Thyroid gland (tissue), 4 donors: ENCODE results near the gene DCLK3. TPM values are rescaled to one million over a fixed set of nuclear protein-coding genes. Genes with fewer than 3 reads are reported as not detected.
A peak's percentile ranks its signal among the peaks of the same experiment; 100 is the strongest.

ENCODE experiments used
- DNase-seq, 2 donors: peaks; one replicate each; pipeline ENCODE4 v3.0.0-alpha.2; 2019
- H3K27ac ChIP-seq, 3 donors: fragments of 200-600 bp; sonication (generic); 1 replicate in 2 of 3; 2 replicates in 1 of 3; pipeline ENCODE4 v1.5.1; 2016 to 2019; ENCODE audit warnings: mild to moderate bottlenecking in 1 of 3, moderate library complexity in 1 of 3
- H3K27me3 ChIP-seq: fragments of 200-600 bp; sonication (generic); one replicate; pipeline ENCODE4 v1.5.1; 2019
- H3K36me3 ChIP-seq, 2 donors: fragments of 200-600 bp; sonication (generic); one replicate each; pipeline ENCODE4 v1.5.1; 2016 to 2019
- H3K4me1 ChIP-seq, 2 donors: fragments of 200-600 bp; sonication (generic); one replicate each; pipeline ENCODE4 v1.5.1; 2017 to 2019
- H3K4me3 ChIP-seq, 3 donors: fragments of 200-600 bp; sonication (generic); replicated peaks in 1 of 3; 1 replicate in 2 of 3; 2 replicates in 1 of 3; pipeline ENCODE4 v1.5.1; 2016; ENCODE audit warnings: mild to moderate bottlenecking in 1 of 3
- H3K9me3 ChIP-seq: fragments of 200-600 bp; sonication (generic); one replicate; pipeline ENCODE4 v1.5.1; 2017
- POLR2A ChIP-seq, 2 donors: fragments of 450-650 bp; IDR thresholded peaks; one replicate each; pipeline ENCODE4 v1.6.1; 2017; ENCODE audit warnings: antibody characterized with exemption in 2 of 2, mild to moderate bottlenecking in 2 of 2, moderate library complexity in 1 of 2
- WGBS, 2 donors: methylation state at CpG; one replicate each; pipeline ENCODE4 v1.1.5; 2017; 5-methylcytosine and 5-hydroxymethylcytosine counted together
- intact Hi-C: fragments of 100-400 bp; cut with DNase I; formaldehyde crosslinking; loops from one replicate; pipeline ENCODE4 v1.15.1; 2023
- total RNA-seq, 4 donors: library from RNA; depleted of rRNA; stranded (reverse); fragments of >200 nt; gene quantifications; one replicate each; pipeline ENCODE4 v1.2.3, GENCODE V29; 2016
- TF ChIP-seq, protein P1 (sequence below), 6 experiments: fragments of 200-600 bp in 3 of 6; fragments of 450-650 bp in 3 of 6; sonication (generic) in 3 of 6; IDR thresholded peaks; one replicate each; pipeline ENCODE4 v1.5.1; 2016 to 2019; ENCODE audit warnings: antibody characterized with exemption in 6 of 6, mild to moderate bottlenecking in 2 of 6, inconsistent platforms in 1 of 6, moderate library complexity in 1 of 6

The DCLK3 gene
- total RNA-seq, 4 donors from 2014 or later = 0.11 TPM; not detected in 3

DNA sequence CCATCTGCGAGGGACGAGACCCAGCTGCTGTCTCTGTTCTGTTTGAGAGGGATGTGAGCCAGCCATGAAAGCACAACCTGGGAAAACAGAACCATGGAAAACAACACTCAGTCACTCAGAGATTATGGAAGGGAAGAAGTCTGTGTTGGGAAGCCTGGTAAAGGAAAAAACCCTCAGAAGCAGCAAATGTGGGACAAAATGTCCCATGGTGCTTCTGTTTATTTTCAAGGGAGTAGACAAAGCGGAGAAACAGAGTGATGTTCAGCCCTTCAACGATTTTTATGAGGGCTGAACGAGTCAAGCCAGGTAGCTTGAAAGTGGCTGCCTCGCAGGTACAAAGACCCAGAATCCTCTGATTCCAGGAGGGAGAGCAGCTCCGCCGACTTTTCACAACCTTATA, 59.3 kb downstream of the DCLK3 start:
- no peak for DNase-seq
- 77 to 84% methylated on average over 8 of the region's 8 CpGs for WGBS, 2 donors
- intact Hi-C loops = no loop called here

DNA sequence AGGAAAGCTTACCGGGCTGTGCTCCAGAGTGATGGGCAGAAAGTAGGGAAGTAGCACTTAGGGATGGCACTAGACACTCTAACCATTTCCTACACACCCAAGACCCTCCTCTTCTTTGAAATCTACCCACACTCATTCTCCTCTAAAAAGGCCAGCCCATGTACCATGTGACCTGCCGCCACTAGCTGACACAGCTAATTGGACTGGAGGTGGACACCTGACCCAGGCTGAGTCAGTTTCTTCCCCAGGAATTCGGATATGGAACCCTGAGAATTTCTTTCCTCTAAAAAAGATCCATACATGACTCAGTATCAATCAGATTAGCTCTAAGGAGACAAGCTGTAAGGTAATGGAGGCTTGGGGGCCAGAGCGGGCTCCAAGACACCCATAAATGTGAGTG, 60.1 kb downstream of the DCLK3 start:
- DNase-seq = no peak
- no peak for TF ChIP-seq POLR2A (IDR thresholded peaks at IDR 0.05)
- TF ChIP-seq, protein P1, sequence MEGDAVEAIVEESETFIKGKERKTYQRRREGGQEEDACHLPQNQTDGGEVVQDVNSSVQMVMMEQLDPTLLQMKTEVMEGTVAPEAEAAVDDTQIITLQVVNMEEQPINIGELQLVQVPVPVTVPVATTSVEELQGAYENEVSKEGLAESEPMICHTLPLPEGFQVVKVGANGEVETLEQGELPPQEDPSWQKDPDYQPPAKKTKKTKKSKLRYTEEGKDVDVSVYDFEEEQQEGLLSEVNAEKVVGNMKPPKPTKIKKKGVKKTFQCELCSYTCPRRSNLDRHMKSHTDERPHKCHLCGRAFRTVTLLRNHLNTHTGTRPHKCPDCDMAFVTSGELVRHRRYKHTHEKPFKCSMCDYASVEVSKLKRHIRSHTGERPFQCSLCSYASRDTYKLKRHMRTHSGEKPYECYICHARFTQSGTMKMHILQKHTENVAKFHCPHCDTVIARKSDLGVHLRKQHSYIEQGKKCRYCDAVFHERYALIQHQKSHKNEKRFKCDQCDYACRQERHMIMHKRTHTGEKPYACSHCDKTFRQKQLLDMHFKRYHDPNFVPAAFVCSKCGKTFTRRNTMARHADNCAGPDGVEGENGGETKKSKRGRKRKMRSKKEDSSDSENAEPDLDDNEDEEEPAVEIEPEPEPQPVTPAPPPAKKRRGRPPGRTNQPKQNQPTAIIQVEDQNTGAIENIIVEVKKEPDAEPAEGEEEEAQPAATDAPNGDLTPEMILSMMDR (IDR thresholded peaks at IDR 0.05) = no peak
- intact Hi-C loops = no loop called here
- no peak overlapping the region for H3K27ac ChIP-seq
- no peak overlapping the region for H3K4me3 ChIP-seq
- H3K27me3 ChIP-seq = no peaks in the 10 kb centered on the region
- H3K4me1 ChIP-seq = no peaks in the 10 kb centered on the region
- no peaks in the 10 kb centered on the region for H3K36me3 ChIP-seq
- no peaks in the 10 kb centered on the region for H3K9me3 ChIP-seq
- 91 to 94% methylated on average over 4 of the region's 4 CpGs for WGBS, 2 donors

More for the DNA sequence above, 59.3 kb downstream of the DCLK3 start:
- Histone ChIP-seq H3K9me3 (no peaks in the 10 kb centered on the region), H3K4me1 (no peaks in the 10 kb centered on the region), H3K36me3 (no peaks in the 10 kb centered on the region), H3K27me3 (no peaks in the 10 kb centered on the region), H3K4me3 (no peak overlapping the region), H3K27ac (no peak overlapping the region)
- no peak for TF ChIP-seq POLR2A (IDR thresholded peaks at IDR 0.05)
- TF ChIP-seq, protein P1 (IDR thresholded peaks at IDR 0.05) = no peak

DNA sequence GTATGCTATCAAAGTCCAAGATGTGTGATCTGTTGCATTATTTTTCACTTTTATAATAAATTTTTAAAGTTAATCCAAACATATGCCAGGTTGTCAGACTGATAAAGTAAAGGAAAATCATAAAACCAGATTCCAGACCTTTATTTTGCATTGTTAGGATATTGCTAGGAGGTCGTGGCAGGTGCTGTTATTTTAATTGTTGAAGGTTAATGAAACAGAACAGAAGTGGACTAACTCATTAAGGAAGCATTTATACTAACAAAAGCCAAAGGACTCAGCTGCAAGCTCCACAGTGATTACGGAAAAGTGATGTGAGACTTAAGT, 63.1 kb downstream of the DCLK3 start:
- DNase-seq = no peak
- Histone ChIP-seq H3K27ac (no peak overlapping the region), H3K27me3 (no peaks in the 10 kb centered on the region), H3K4me1 (no peaks in the 10 kb centered on the region), H3K36me3 (no peaks in the 10 kb centered on the region), H3K9me3 (no peaks in the 10 kb centered on the region), H3K4me3 (no peak overlapping the region)
- intact Hi-C loops = no loop called here
- no peak for TF ChIP-seq POLR2A (IDR thresholded peaks at IDR 0.05)
- TF ChIP-seq, protein P1 (IDR thresholded peaks at IDR 0.05) = no peak
- 54 to 68% methylated on average over 2 of the region's 2 CpGs for WGBS, 2 donors

DNA sequence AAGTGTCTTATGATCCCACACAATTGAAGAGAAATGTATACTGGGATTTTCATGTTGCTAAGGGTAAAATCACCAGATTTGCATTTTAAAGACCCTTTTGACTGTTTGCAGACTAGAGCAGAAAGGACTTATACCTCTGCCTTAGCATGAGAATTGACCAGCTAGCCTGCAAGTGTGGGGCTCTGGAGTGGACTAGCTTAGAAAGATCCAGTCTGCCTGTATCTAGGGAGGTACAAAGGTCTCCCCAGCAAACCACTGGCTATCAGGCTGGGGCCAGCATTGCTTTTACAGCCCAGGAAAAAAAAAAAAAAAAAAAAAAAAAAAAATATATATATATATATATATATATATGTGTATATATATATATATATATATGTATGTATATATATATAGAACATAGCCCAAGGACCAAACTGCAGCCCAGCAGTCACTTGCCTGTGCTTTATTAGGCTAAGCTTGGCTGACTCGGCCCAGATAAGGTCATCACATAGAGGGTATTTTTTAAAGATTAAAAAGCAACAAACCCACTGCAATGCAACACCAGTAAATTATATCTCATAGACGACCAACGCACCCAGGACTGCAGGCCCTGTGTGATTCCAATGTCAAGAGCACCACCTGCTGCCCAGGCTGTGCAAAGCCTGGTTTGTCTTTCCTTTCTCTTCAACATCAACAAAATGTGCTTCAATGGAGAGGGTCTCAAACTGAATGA, 63.7 kb downstream of the DCLK3 start:
- intact Hi-C loops = no loop called here
- H3K27me3 ChIP-seq = no peaks in the 10 kb centered on the region
- TF ChIP-seq, protein P1 (IDR thresholded peaks at IDR 0.05) = peak; percentile 22 to 77 (median 54)
- no peak for TF ChIP-seq POLR2A (IDR thresholded peaks at IDR 0.05)
- no peak overlapping the region for H3K27ac ChIP-seq
- peak; percentile 49 to 63 for DNase-seq
- H3K4me1 ChIP-seq = no peaks in the 10 kb centered on the region
- 3 to 7% methylated on average over 3 of the region's 3 CpGs for WGBS, 2 donors
- no peaks in the 10 kb centered on the region for H3K36me3 ChIP-seq
- no peaks in the 10 kb centered on the region for H3K9me3 ChIP-seq
- H3K4me3 ChIP-seq = no peak overlapping the region

DNA sequence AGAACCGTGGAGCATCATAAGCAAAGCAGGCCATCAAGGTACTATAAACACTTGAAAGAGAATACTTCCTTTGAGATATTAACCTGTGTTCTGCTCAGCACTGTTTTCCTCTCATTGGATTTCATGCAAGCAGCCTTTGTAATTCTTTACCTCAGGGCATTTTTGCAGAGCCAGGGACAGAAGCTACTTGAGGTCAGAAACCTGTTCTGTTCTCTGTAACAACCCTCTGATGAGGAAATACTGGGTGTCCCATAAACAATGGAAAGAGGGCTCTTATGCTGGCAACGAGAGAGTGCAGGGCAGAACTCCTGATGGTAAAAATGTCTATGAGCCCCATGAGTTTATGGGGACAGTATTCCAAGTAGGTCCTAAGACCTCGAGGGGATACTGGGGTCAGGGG, 66.0 kb downstream of the DCLK3 start:
- no peak for TF ChIP-seq POLR2A (IDR thresholded peaks at IDR 0.05)
- TF ChIP-seq, protein P1 (IDR thresholded peaks at IDR 0.05) = no peak
- Histone ChIP-seq H3K36me3 (no peaks in the 10 kb centered on the region), H3K4me3 (no peak overlapping the region), H3K9me3 (no peaks in the 10 kb centered on the region), H3K27me3 (no peaks in the 10 kb centered on the region), H3K4me1 (no peaks in the 10 kb centered on the region), H3K27ac (no peak overlapping the region)
- WGBS, 2 donors = 56 to 71% methylated on average over 3 of the region's 3 CpGs
- DNase-seq = no peak
- intact Hi-C loops = loop anchor here (10.0 kb wide), 1 partner anchor 734 kb away; no protein-coding TSS in a partner anchor
